Keratinocyte (primary cell): ENCODE measurements around the gene PPP4C. TPM values are rescaled to one million over a fixed set of nuclear protein-coding genes. Genes with fewer than 3 reads are reported as not detected.

Source experiments
- DNase-seq: peaks from one replicate; pipeline ENCODE4 v3.0.0-alpha.2; 2011; ENCODE audit warnings: low read depth, missing footprints, low spot score
- FAIRE-seq: peaks from 2 replicates; lab custom pipeline; 2011; peaks lifted over from hg19 to GRCh38; lab: Jason Lieb, UNC
- H2AFZ ChIP-seq: 2 replicates; pipeline ENCODE4 v1.6.0; 2012; ENCODE audit warnings: low read length, control low read depth, inconsistent platforms; ENCODE audit not compliant: control insufficient read depth
- H3K27ac ChIP-seq: 2 replicates; pipeline ENCODE4 v1.5.1; 2011; ENCODE audit warnings: low read length; ENCODE audit not compliant: control insufficient read depth, insufficient read depth
- H3K27me3 ChIP-seq: 3 replicates; pipeline ENCODE4 v1.6.0; 2011; ENCODE audit warnings: low read length; ENCODE audit not compliant: control insufficient read depth, insufficient read depth; ENCODE audit errors: extremely low read depth
- H3K36me3 ChIP-seq, 2 experiments: 2 replicates in 1 of 2; 3 replicates in 1 of 2; pipeline ENCODE4 v1.5.1; 2011; ENCODE audit warnings: low read length in 2 of 2, mild to moderate bottlenecking in 1 of 2; ENCODE audit not compliant: control insufficient read depth in 2 of 2, insufficient read depth in 2 of 2; ENCODE audit errors: extremely low read depth in 1 of 2
- H3K4me1 ChIP-seq: 3 replicates; pipeline ENCODE4 v1.5.1; 2011; ENCODE audit warnings: low read length; ENCODE audit not compliant: control insufficient read depth, insufficient read depth; ENCODE audit errors: extremely low read depth
- H3K4me2 ChIP-seq: 3 replicates; pipeline ENCODE4 v1.6.0; 2011; ENCODE audit warnings: low read depth, low read length; ENCODE audit not compliant: control insufficient read depth, insufficient read depth; ENCODE audit errors: extremely low read depth
- H3K4me3 ChIP-seq, 3 experiments: fragments of 200-600 bp in 1 of 3; sonication (generic) in 1 of 3; 2 replicates in 2 of 3; 3 replicates in 1 of 3; pipeline ENCODE4 v1.5.1; 2011 to 2016; ENCODE audit warnings: low read length in 3 of 3, mild to moderate bottlenecking in 3 of 3, control low read depth in 2 of 3, inconsistent platforms in 1 of 3, low read depth in 1 of 3, mixed read lengths in 1 of 3, mixed run types in 1 of 3, moderate library complexity in 1 of 3; ENCODE audit not compliant: control insufficient read depth in 2 of 3, insufficient read depth in 2 of 3; ENCODE audit errors: extremely low read depth in 1 of 3
- H3K79me2 ChIP-seq: 2 replicates; pipeline ENCODE4 v1.6.0; 2012; ENCODE audit warnings: low read length; ENCODE audit not compliant: control insufficient read depth, insufficient read depth
- H3K9ac ChIP-seq: 3 replicates; pipeline ENCODE4 v1.6.0; 2011; ENCODE audit warnings: low read length; ENCODE audit not compliant: control insufficient read depth, insufficient read depth; ENCODE audit errors: extremely low read depth
- H3K9me1 ChIP-seq: 3 replicates; pipeline ENCODE4 v1.6.0; 2011; ENCODE audit warnings: low read length; ENCODE audit not compliant: control insufficient read depth, insufficient read depth; ENCODE audit errors: extremely low read depth
- H3K9me3 ChIP-seq: 2 replicates; pipeline ENCODE4 v1.5.1; 2012; ENCODE audit warnings: low read depth, low read length; ENCODE audit not compliant: control insufficient read depth
- H4K20me1 ChIP-seq: 3 replicates; pipeline ENCODE4 v1.6.0; 2011; ENCODE audit warnings: low read length; ENCODE audit not compliant: control insufficient read depth, insufficient read depth; ENCODE audit errors: extremely low read depth
- EZH2 ChIP-seq: IDR thresholded peaks from one replicate; pipeline ENCODE4 v1.6.1; 2012; ENCODE audit warnings: inconsistent platforms, mild to moderate bottlenecking, low read length, moderate library complexity
- dilution Hi-C: fragments of 300-500 bp; cut with MboI; formaldehyde crosslinking; loops from one replicate; pipeline ENCODE4 v1.7.0; 2020; ENCODE audit warnings: low sequenced_read_pairs; ENCODE audit not compliant: extremely low pct_ligation_motif_present
- polyA plus RNA-seq, 5 experiments: library from polyadenylated mRNA; depleted of rRNA in 3 of 5; stranded (reverse) in 3 of 5; stranded (forward) in 1 of 5; unstranded in 1 of 5; fragments of >200 nt; gene quantifications; 1 replicate in 1 of 5; 2 replicates in 3 of 5; 3 replicates in 1 of 5; pipeline versions ENCODE4 v1.2.1 to v1.2.3, GENCODE V29; 2011 to 2012; ENCODE audit warnings: missing spikeins in 2 of 5, low read depth in 1 of 5, low replicate concordance in 1 of 5
- TF ChIP-seq, protein P1 (sequence below), 3 experiments: IDR thresholded peaks in 1 of 3; conservative IDR thresholded peaks in 1 of 3; optimal IDR thresholded peaks in 1 of 3; 2 replicates in 2 of 3; 3 replicates in 1 of 3; pipeline versions ENCODE3 to v1.5.1; 2011; ENCODE audit warnings: low read length in 3 of 3, mild to moderate bottlenecking in 3 of 3, moderate library complexity in 2 of 3, control low read depth in 1 of 3, inconsistent platforms in 1 of 3; ENCODE audit not compliant: insufficient read depth in 2 of 3; ENCODE audit errors: extremely low read depth in 1 of 3

Gene PPP4C
- polyA plus RNA-seq, 1 donor (not counting 4 experiments of a cell fraction or from before 2014, with no cell fraction given), result 124 TPM

DNA sequence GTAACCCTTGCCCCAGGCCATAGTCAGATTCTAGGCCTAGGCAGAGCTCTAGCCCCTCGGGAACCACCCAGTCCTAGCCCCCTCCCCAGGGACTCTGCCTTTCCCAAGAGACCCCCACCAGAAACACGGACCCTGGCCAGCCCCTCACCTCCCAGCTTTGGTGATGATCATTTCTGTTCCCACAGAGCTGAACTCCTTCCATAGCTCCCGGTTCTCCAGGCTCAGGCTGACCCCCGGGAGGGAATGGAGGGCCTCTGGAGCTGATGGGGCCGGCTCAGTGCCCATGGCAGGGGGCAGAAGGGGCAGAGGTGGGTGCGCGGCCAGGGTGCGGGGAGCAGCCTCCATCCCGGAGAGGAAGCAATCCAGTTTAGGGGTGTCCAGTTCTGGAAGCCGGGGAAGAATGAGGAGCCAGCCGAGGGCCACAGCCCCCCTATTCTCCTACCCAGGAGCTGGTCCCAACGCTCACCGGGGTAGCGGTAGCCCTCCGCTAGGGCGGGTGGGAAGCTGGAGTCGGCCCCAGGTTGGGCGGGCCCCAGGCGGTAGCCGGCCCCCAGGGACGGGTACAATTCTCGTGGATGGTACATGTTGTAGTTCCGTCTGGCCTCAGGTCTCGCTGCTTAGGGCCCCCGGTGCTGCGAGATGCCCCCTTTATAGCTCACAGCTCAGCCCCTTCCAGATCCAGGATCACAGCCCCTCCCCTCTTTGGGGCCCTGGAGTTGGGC is 15.0 kb downstream of the PPP4C start:
- Histone ChIP-seq H3K9me3 (no peaks in the 10 kb centered on the region), H3K9ac (peak overlapping the region; percentile 10), H2AFZ (peak overlapping the region; percentile 44), H3K79me2 (no peaks in the 10 kb centered on the region), H3K4me1 (peaks cover 51% of the 10 kb centered on the region), H3K36me3 (peaks cover 0 to 2% of the 10 kb centered on the region in 2 experiments), H3K27me3 (no peaks in the 10 kb centered on the region), H3K9me1 (no peaks in the 10 kb centered on the region), H3K27ac (peak overlapping the region; percentile 63), H3K4me2 (peak overlapping the region; percentile 72), H3K4me3 (peak overlapping the region in 1 of 3 experiments; percentile 10), H4K20me1 (no peaks in the 10 kb centered on the region)
- no peak for TF ChIP-seq EZH2
- TF ChIP-seq, protein P1, sequence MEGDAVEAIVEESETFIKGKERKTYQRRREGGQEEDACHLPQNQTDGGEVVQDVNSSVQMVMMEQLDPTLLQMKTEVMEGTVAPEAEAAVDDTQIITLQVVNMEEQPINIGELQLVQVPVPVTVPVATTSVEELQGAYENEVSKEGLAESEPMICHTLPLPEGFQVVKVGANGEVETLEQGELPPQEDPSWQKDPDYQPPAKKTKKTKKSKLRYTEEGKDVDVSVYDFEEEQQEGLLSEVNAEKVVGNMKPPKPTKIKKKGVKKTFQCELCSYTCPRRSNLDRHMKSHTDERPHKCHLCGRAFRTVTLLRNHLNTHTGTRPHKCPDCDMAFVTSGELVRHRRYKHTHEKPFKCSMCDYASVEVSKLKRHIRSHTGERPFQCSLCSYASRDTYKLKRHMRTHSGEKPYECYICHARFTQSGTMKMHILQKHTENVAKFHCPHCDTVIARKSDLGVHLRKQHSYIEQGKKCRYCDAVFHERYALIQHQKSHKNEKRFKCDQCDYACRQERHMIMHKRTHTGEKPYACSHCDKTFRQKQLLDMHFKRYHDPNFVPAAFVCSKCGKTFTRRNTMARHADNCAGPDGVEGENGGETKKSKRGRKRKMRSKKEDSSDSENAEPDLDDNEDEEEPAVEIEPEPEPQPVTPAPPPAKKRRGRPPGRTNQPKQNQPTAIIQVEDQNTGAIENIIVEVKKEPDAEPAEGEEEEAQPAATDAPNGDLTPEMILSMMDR (optimal IDR thresholded peaks at IDR 0.05 in 1 of 3, IDR thresholded peaks at IDR 0.05 in 1 of 3, conservative IDR thresholded peaks at IDR 0.05 in 1 of 3; ENCODE audit: extremely low read depth in 1 of 3, insufficient read depth in 2 of 3, low read length in 3 of 3), result no peak
- dilution Hi-C loops, result no loop called here
- DNase-seq (no peak), FAIRE-seq (no peak)

GRCh38 chr16:30091474-30092372 is 15.9 kb downstream of the PPP4C start, which contains the start of gene TBX6:
TSS of gene TBX6 (minus strand) at chr16:30091924. CDS start at chr16:30091193, 731 bp downstream.
- TF ChIP-seq, protein P1 (optimal IDR thresholded peaks at IDR 0.05 in 1 of 3, IDR thresholded peaks at IDR 0.05 in 1 of 3, conservative IDR thresholded peaks at IDR 0.05 in 1 of 3; ENCODE audit: extremely low read depth in 1 of 3, insufficient read depth in 2 of 3, low read length in 3 of 3), result peak; percentile 56 to 84 (median 71)
- TF ChIP-seq EZH2, result no peak
- no peaks in the 10 kb centered on the region for H3K27me3 ChIP-seq
- no peaks in the 10 kb centered on the region for H3K36me3 ChIP-seq
- DNase-seq (no peak), FAIRE-seq (no peak)
- no peaks in the 10 kb centered on the region for H3K79me2 ChIP-seq
- H2AFZ ChIP-seq, result peak within 1 kb of the TSS; percentile 76
- H3K4me1 ChIP-seq, result peaks cover 51% of the 10 kb centered on the region
- dilution Hi-C loops, result no loop called here
- H3K4me2 ChIP-seq, result peak within 1 kb of the TSS; percentile 72
- no peaks in the 10 kb centered on the region for H4K20me1 ChIP-seq
- no peaks in the 10 kb centered on the region for H3K9me3 ChIP-seq
- peak within 1 kb of the TSS; percentile 63 for H3K27ac ChIP-seq
- H3K9me1 ChIP-seq, result no peaks in the 10 kb centered on the region
- H3K9ac ChIP-seq, result peak within 1 kb of the TSS; percentile 66
- H3K4me3 ChIP-seq, result peak within 1 kb of the TSS; percentile 22 to 60 (median 46)
